GM19468 (cell line): ENCODE measurements around the gene ATXN2.
"Not testable (repeated sequence)": the region's sequence is repeated elsewhere in the genome, so short reads cannot be mapped to it uniquely, and the experiment has no call there.

Experiments used
- ATAC-seq: cut with Tn5 transposase; IDR thresholded peaks from one replicate; pipeline ENCODE4 v1.9.1; 2021; ENCODE audit warnings: mild to moderate bottlenecking, moderate library complexity, moderate number of reproducible peaks; ENCODE audit not compliant: unreplicated experiment; ENCODE audit errors: extremely low read depth

ATXN2 gene

DNA sequence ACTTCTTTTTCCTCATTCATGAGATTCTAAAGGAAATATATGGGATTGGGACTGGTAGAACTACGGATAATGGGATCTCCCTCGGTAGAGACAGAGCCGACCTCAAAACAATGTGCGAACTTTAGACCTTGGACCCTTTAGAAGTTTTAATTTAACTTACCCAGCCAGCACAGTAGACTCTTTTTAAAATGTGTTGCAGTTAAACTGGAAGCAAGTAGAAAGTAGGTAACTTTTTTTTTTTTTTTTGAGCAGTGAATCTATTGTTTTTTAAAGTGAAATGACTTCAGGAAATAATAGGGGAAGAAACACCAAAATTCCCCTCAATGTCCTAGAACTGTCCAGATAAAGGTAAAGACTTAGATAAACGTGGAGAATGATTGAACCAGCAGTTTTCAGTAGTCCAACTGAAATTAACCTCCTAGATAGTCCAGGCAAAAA lies 1.1 kb upstream of the ATXN2 start:
- ATAC-seq: no peak

DNA sequence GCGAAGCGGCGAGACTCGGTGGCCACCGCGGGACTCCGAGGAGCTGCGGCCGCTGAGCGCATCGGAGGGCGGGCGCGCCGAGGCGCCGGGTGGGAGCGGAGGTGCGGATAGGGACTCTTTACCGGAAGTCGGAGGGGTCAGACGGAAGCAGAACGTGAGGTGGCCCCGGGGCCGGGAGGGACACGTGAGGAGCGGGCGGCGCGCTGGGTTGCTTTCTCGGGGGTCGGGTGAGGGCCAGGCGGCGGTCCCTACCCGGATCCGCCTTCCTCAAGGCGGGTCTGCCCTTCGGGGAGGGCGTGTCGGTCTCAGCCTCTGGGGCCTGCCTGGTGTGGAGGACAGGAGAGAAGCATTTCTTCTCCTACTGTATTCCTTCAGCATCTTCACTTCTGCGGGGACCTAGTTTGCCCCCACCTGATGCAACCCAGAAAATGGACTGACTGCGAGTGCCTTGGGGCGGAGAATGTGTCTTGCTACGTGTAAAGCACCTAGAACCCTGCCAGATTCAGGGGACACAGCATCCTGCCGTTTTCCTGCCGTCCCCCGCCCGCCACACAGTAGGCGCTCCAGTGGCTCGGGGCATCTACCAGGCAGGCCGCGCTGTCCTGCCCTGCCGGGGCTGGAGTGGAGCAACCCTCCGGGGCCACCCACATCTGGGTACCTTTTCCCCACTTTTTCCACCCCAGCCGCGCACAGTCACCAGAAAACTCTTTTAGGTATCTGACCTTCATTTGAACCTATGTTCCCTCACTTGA lies 514 bp upstream of the ATXN2 start:
- peak; percentile 48 for ATAC-seq

DNA sequence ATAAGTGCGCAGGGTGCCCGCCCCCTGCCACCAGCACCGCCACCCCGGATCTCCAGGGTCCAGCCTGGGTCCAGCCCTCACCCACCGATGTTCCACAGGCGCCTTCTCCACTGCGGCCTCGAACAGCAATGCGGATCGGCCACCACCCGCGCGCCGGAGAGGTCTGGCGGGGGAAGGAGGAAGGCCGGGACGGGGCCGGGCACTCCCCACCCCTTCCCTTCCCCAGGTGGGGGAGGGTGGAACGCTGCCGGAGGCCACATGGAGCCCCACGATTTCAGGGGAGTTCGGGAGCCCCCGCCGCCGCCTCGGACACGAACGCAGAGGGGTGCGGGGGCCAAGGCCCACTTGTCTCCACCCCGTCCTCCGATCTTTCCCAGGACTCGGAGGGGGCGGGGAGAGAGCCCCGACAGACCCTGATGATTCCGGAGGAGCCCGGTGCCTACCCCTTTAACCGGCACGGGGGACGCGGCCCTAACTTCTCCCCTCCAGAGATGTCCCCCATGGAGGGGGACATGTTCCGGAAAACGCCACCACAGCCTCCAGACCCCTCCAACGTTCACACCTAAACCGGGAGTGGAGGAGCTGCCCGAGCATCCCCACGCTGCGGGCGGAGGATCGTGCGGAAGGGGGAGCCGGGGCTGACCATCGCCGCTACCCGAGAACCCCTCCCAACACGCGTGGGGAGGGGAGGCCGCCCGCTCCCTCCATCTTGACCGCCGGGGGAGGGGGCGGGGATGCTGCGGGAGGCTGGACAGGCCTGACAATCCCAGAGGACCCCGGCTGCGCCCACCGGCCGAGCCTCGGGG lies 1.1 kb downstream of the ATXN2 start:
- no peak for ATAC-seq

DNA sequence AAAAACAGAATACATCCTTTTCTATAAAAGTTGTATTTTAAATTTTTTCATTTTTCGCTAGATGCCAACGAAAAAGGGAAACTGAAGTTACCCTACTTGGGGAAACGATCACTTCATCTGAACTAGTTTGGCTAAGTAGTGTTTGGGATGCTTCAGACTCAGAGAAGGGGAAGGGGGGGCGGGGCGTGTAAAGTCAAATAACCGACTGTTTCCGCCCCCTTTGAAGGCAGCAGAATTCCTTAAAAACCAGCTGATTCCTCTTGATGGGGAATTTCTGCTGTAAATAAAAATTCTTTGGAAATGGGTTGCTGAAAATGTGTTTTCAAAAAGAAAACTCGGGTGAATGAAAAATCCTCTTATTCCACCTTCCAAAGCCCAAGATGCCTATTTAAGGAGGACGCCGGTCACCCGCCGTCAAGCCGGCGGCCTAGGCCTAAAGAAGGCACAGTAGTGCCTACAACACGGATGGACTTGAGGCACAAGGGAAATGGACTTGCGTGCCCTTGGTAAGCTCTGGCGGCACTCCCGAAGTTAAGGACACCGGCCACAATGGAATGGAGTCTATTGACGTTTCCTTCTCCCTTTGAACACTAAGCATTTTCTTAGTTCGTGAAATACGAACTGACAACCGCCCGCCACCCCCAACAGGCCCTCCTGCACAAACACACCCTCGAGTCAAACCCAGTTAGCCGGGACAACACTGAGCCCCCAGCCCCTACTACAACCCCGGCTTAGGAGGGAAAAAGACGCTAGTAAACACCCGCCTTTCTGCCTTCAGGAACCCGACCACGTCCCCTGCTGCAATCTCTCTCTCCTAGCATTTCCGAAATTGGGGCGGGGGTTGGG lies 1.9 kb downstream of the ATXN2 start:
- no peak for ATAC-seq

DNA sequence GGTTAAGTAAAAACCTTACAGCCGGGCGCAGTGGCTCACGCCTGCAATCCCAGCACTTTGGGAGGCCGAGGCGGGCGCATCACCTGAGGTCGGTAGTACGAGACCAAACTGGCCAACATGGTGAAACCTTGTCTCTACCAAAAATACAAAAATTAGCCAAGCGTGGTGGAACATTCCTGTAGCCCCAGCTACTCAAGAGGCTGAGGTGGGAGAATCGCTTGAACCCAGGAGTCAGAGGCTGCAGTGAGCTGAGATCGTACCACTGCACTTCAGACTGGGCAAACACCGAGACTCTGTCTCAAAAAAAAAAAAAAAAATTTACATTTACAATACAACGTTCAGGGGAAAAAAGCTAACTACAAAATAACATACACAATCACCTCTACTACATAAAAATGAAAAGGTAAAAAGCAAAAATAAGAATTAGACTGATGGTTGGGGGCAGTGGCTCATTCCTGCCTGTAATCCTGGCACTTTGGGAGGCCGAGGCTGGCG lies 3.7 kb downstream of the ATXN2 start:
- not testable (repeated sequence) for ATAC-seq

DNA sequence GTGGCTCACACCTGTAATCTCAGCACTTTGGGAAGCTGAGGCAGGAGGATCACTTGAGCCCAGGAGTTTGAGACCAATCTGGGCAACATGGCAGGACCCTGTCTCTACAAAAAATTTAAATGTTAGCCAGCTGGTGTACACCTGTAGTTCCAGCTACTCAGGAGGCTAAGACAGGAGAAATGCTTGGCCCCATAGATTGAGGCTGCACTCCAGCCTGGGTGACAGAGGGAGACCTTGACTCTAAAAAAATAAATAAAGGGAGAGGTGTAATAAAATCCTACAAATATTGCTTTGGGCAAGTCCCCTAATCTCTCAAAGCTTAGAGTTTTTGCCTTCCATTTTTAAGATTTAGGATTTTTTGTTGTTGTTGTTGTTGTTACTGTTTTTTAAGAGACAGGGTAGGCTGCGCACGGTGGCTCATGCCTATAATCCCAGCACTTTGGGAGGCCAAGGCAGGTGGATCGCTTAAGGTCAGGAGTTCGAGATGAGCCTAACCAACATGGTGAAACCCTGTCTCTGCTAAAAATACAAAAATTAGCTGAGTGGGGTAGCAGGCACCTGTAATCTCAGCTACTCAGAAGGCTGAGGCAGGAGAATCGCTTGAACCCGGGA lies 7.6 kb downstream of the ATXN2 start:
- not testable (repeated sequence) for ATAC-seq

DNA sequence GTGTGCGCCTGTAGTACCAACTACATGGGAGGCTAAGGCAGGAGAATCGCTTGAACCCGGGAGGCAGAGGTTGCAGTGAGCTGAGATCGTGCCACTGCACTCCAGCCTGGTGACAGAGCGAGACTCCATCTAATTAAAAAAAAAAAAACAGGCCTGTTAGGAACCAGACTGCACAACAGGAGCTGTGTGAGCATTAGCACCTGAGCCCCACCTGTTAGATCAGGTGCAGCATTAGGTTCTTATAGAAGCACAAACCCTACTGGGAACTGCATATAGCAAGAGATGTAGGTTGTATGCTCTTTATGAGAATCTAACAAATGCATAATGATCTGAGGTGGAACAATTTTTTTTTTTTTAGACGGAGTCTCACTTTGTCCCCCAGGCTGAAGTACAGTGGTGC lies 8.6 kb downstream of the ATXN2 start:
- no peak for ATAC-seq

DNA sequence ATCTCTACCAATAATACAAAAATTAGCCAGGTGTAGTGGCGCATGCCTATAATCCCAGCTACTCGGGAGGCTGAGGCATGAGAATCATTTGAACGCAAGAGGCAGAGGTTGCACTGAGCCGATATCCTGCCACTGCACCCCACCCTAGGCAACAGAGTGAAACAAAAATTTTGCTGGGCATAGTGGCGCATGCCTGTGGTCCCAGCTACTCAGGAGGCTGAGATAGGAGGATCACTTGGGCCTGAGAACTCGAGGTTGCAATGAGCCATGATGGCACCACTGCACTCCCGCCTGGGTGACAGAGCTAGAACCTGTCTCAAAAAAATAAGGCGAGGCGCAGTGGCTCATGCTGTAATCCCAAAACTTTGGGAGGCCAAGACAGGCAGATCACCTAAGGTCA lies 9.5 kb downstream of the ATXN2 start:
- ATAC-seq: no peak

DNA sequence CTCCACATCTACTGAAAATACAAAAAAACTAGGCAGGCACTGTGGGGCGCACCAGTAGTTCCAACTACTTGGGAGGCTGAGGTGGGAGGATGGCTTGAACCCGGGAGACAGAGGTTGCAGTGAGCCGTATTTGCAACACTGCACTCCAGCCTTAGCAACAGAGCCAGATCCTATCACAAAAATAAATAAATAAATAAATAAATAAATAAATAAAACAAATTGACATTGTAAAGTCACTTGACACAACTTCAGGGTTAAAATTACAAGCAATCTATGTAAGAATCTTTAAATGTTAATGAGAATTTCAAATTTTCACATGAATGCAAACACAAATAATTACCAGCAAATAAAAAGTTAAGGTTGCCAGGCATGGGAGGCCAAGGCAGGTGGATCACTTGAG lies 11.1 kb downstream of the ATXN2 start:
- ATAC-seq: no peak

DNA sequence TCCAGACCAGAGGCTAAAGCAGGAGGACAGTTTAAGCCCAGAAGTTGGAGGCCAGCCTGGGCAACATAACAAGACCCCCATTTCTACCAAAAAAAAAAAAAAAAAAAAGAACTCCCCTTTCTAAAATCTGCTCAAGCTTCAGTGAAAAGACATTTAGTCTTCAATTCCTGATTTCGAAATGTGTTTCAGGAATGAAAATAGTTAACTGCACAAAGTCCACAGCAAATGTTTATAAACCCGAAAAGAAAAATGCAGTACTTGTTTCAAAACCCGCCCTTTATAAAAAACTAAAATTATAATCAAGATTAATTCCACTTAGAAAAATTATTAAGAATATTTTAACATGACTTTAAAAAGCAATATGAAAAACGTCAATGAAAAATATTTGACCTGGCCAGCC lies 12.1 kb downstream of the ATXN2 start:
- no peak for ATAC-seq

DNA sequence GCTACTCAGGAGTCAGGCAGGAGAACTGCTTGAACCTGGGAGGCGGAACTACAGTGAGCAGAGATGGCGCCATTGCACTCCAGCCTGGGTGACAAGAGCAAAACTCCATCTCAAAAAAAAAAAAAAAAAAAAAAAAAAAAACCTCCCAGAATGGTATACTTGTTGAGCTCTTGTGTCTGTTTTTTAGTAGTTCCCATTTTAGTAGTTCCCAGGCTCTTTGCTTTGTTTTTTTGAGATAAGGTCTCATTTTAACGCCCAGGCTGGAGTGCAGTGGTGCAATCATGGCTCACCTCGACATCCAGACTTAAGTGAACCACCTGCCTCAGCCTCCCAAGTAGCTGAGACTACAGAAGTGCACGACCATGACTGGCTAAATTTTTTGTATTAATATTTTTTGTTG lies 13.4 kb downstream of the ATXN2 start:
- no peak for ATAC-seq

DNA sequence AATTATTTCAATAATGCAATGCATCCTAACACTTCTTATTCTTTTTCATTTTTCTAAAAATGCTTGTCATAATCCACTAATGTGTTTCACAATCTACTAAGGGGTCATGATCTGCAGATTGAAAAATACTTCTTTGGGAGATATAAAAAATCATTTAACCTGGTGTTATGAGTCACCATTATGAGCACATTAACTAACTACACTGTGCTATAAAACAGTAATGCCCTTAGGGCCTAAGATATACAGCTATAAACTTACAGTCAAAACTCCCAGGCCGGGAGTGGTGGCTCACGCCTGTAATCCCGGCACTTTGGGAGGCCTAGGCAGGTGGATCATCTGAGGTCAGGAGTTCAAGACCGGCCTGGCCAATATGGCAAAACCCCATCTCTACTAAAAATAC lies 14.2 kb downstream of the ATXN2 start:
- ATAC-seq: no peak

DNA sequence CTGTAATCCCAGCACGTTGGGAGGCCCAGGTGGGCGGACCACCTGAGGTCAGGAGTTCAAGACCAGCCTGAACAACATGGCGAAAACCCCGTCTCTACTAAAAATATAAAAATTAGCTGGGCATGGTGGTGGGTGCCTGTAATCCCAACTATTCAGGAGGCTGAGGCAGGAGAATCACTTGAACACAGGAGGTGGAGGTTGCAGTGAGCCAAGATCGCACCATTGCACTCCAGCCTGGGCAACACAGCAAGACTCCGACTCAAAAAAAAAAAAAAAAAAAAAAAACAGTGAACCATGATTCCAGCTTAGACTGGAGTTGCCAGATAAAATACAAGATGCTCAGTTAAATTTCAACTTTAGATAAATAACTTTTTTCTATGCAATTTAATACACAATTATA lies 15.6 kb downstream of the ATXN2 start:
- not testable (repeated sequence) for ATAC-seq

DNA sequence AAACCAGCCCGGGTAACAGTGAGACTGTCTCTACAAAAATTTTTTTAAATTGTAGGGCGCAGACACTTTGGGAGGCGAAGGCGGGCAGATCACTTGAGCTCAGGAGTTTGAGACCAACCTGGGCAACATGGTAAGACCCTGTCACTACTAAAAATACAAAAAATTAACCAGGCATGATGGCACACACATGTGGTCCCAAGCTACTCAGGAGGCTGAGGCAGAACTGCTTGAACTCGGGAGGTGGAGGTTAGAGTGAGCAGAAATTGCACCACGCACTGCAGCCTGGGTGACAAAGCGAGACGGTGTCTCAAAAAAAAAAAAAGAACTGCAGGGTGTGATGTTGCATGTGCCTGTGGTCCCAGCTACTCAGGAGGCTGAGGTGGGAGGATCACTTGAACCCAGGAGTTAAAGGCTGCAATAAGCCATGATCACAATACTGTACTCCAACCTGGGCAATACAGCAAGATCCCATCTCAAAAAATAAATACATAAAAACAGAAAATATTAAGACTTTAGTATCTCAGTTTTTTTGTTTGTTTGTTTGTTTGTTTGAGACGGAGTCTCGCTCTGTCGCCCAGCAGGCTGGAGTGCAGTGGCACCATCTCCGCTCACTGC lies 16.9 kb downstream of the ATXN2 start:
- no peak for ATAC-seq

DNA sequence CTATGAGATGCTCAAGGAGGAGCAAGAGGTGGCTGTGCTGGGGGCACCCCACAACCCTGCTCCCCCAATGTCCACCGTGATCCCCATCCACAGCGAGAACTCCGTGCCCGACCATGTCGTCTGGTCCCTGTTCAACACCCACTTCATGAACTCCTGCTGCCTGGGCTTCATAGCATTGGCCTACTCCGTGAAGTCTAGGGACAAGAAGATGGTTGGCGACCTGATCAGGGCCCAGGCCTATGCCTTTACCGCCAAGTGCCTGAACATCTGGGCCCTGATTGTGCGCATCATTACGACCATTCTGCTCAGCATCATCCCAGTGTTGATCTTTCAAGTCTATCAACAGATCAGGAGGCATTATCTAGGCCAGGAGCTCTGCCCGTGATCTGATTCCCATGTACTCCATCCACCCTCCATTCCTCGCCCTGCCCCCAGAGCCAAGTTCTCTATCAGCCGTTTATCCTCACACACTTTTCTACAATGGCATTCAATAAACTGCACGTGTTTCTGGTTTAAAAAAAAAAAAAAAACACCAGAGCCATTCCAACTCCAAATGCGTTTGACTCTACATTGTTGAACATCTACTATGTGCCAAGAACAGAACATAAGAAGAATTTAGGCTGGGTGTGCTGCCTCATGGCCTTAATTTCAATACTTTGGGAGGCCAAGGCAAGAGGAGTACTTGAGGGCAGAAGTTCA lies 17.5 kb downstream of the ATXN2 start:
- no peak for ATAC-seq

DNA sequence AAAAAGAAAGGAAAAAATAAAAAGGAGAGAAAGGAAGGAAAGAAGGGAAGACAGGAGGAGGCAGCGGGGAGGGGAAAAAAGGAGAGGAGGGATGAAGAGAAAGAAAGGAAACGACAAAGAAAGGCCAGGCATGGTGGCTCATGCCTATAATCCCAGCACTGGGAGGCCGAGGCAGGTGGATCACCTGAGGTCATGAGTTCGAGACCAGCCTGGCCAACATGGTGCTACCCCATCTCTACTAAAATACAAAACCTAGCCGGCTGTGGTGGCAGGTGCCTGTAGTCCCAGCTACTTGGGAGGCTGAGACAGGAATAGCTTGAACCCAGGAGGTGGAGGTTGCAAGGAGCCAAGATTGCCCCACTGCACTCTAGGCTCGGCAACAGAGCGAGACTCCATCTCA lies 18.4 kb downstream of the ATXN2 start:
- no peak for ATAC-seq

DNA sequence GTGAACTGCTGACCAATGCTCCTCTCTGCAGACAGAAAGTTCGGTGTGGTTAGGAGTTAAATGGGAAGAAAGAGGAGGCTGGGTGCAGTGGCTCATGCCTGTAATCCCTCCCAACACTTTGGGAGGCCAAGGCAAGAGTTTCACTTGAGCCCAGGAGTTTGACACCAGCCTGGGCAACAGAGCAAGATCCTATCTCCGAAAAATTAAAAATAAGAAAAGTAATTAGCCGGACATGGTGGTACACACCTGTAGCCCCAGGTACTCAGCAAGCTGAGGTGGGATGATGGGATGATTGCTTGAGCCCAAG lies 19.0 kb downstream of the ATXN2 start:
- ATAC-seq: no peak

DNA sequence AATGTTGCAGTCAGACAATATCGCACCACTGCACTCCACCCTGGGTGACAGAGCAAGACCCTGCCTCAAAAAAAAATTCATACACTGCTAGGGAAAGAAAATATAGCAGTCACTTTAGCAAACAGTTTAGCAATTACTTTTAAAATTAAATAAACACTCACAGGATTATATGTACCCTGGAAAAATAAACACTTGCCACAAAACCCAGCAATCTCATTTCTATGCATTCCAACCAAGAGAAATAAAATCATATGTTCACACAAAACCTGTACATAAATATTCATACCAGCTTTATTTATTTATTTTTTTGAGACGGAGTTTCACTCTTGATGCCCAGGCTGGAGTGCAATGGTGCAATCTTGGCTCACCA lies 20.2 kb downstream of the ATXN2 start:
- ATAC-seq: no peak

DNA sequence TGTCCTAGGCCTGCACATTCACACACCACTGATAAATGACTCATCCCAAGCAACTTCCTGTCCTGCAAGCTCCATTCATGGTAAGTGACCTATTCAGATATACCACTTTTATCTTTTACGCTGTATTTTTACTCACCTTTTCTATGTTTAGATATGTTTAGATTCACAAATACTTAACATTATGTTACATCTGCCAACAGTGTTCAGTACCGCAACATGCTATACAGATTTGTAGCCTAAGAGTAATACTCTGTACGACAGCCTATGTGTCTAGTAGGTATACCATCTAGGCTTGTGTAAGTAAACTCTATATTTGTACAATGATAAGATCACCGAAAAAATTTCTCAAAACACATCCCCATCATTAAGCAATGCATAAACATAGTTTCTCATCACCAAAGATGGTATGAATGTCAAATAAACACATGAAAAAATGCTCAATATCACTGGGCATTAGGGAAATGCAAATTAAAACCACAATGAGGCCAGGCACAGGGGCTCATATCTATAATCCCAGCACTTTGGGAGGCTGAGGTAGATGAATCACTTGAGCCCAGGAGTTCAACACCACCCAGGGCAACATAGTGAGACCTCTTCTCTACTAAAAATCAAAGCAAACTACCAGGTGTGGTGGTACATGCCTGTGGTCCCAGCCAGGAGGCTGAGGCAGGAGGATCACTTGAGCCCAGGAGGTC lies 20.7 kb downstream of the ATXN2 start:
- no peak for ATAC-seq
